BLaER1 (cell line): ENCODE measurements around the gene MBD2.

Experiments used
- H3K27ac ChIP-seq: shearing (Covaris generic); formaldehyde crosslinking; 2 replicates; pipeline ENCODE4 v1.8.1; 2022
- H3K27me3 ChIP-seq: shearing (Covaris generic); formaldehyde crosslinking; 2 replicates; pipeline ENCODE4 v1.8.1; 2022
- H3K36me3 ChIP-seq: shearing (Covaris generic); formaldehyde crosslinking; 2 replicates; pipeline ENCODE4 v1.8.1; 2022
- H3K4me1 ChIP-seq: shearing (Covaris generic); formaldehyde crosslinking; 2 replicates; pipeline ENCODE4 v1.8.1; 2022
- H3K4me2 ChIP-seq: shearing (Covaris generic); formaldehyde crosslinking; 2 replicates; pipeline ENCODE4 v1.8.1; 2022
- H3K4me3 ChIP-seq: shearing (Covaris generic); formaldehyde crosslinking; 2 replicates; pipeline ENCODE4 v1.8.1; 2022
- H3K9ac ChIP-seq: shearing (Covaris generic); formaldehyde crosslinking; 2 replicates; pipeline ENCODE4 v1.8.1; 2022
- H3K9me3 ChIP-seq: shearing (Covaris generic); formaldehyde crosslinking; 2 replicates; pipeline ENCODE4 v1.8.1; 2022
- H4K20me1 ChIP-seq: shearing (Covaris generic); formaldehyde crosslinking; 2 replicates; pipeline ENCODE4 v1.8.1; 2022
- Cebpa-rat ChIP-seq: shearing (Covaris generic); IDR thresholded peaks from 2 replicates; pipeline ENCODE4 v1.8.1; 2022

The MBD2 gene

DNA sequence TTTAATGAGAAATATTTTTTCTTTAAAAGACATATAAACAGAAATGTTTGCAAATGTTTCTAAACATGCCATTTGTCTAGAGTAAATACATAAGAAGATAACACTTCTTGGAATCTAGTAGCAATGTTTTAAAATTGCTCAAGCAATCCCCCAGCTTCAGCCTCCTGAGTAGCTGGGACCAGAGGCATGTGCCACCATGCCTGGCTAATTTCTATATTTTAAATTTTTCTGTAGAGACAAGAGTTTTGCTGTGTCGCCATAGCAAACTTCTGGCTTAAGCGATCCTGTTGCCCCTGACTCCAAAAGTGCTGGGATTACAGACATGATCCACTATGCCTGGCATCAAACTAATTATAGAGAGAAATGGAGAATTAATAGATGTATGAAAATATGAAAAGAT is 14.6 kb upstream of the MBD2 start:
- Histone ChIP-seq H3K9me3 (peaks cover 19% of the 10 kb centered on the region; the same call in 1 of the 2 replicates), H3K36me3 (no peaks in the 10 kb centered on the region), H3K27me3 (no peaks in the 10 kb centered on the region), H3K4me3 (no peak overlapping the region), H4K20me1 (no peaks in the 10 kb centered on the region), H3K9ac (no peak overlapping the region), H3K4me1 (peaks cover 27% of the 10 kb centered on the region), H3K27ac (no peak overlapping the region), H3K4me2 (peak overlapping the region; percentile 61; the same call in 1 of the 2 replicates)
- TF ChIP-seq Cebpa-rat: no peak

DNA sequence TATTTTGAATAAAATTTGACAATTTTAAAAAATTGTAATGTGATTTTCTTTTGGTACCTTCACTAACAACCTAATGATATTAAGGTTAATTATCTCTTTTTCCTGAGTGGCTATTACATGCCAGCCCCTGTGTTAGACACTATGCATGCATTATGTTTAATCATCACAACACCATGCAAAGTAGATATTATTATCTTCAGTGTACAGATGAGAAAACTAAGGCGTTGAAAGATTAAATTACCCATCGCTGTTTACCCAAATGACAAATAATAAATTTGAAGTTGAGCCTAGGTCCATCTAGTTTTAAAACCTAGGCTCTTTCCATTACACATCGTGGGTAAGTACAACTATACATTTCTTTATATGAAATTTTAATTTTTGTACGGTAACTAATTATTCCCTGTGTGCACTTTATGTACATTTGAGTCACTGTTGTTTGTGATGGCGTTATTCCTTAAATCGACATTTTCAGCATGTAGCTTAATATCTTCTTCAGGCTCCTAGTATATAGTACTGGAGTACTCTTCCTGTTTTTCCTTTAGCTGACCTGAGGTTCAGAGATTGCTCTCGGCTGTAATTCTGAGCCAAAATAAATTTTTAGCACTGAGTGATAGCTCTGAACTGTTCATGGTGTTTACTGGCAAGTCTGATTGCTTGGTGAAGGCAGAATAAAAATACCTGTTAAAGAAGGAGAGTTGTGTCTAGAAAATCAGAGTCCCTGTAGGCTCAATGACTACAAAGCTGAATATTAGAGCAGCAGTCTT is 13.9 kb upstream of the MBD2 start:
- Histone ChIP-seq H4K20me1 (no peaks in the 10 kb centered on the region), H3K36me3 (no peaks in the 10 kb centered on the region)

GRCh38 chr18:54235871-54236270 is 11.4 kb upstream of the MBD2 start:
- Histone ChIP-seq H3K36me3 (no peaks in the 10 kb centered on the region), H3K9me3 (peaks cover 2% of the 10 kb centered on the region; the same call in 1 of the 2 replicates), H4K20me1 (no peaks in the 10 kb centered on the region), H3K4me1 (peaks cover 24% of the 10 kb centered on the region), H3K4me3 (no peak overlapping the region), H3K4me2 (no peak overlapping the region), H3K27ac (no peak overlapping the region), H3K27me3 (no peaks in the 10 kb centered on the region), H3K9ac (no peak overlapping the region)
- no peak for TF ChIP-seq Cebpa-rat

More for the DNA sequence above, 13.9 kb upstream of the MBD2 start:
- no peak overlapping the region for H3K9ac ChIP-seq
- peaks cover 19% of the 10 kb centered on the region; the same call in 1 of the 2 replicates for H3K9me3 ChIP-seq
- no peak for TF ChIP-seq Cebpa-rat
- H3K4me1 ChIP-seq: peaks cover 27% of the 10 kb centered on the region
- H3K27me3 ChIP-seq: no peaks in the 10 kb centered on the region
- H3K27ac ChIP-seq: no peak overlapping the region
- no peak overlapping the region for H3K4me2 ChIP-seq
- H3K4me3 ChIP-seq: no peak overlapping the region

DNA sequence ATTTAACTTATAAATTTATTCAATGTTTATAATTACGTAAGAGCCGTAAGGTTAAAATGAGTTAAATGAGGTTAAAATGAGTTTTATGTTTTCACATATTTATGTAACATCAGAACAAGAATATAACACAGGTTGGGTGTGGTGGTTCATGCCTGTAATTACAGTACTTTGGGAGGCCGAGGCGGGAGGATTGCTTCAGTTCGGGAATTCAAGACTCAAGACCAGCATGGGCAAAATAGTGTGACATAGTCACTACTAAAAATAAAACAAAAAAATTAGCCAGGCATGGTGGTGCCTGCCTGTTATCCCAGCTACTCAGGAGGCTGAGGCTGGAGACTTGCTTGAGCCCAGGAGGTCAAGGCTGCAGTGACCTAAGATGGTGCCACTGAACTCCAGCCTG is 9.3 kb upstream of the MBD2 start:
- no peak for TF ChIP-seq Cebpa-rat
- 0 out of 2 replicates have a peak, but pooled peaks cover 2% of the 10 kb centered on the region for H3K4me1 ChIP-seq
- no peaks in the 10 kb centered on the region for H4K20me1 ChIP-seq
- no peak overlapping the region for H3K4me3 ChIP-seq
- H3K27me3 ChIP-seq: no peaks in the 10 kb centered on the region
- no peak overlapping the region for H3K9ac ChIP-seq
- H3K9me3 ChIP-seq: no peaks in the 10 kb centered on the region
- no peak overlapping the region for H3K27ac ChIP-seq
- no peaks in the 10 kb centered on the region for H3K36me3 ChIP-seq
- H3K4me2 ChIP-seq: no peak overlapping the region

GRCh38 chr18:54233228-54233625 is 8.8 kb upstream of the MBD2 start:
- H3K36me3 ChIP-seq: no peaks in the 10 kb centered on the region
- H3K4me2 ChIP-seq: no peak overlapping the region
- no peak overlapping the region for H3K27ac ChIP-seq
- no peaks in the 10 kb centered on the region for H3K27me3 ChIP-seq
- H3K4me1 ChIP-seq: no peaks in the 10 kb centered on the region
- no peak for TF ChIP-seq Cebpa-rat
- no peak overlapping the region for H3K9ac ChIP-seq
- no peaks in the 10 kb centered on the region for H3K9me3 ChIP-seq
- H3K4me3 ChIP-seq: no peak overlapping the region
- no peaks in the 10 kb centered on the region for H4K20me1 ChIP-seq

DNA sequence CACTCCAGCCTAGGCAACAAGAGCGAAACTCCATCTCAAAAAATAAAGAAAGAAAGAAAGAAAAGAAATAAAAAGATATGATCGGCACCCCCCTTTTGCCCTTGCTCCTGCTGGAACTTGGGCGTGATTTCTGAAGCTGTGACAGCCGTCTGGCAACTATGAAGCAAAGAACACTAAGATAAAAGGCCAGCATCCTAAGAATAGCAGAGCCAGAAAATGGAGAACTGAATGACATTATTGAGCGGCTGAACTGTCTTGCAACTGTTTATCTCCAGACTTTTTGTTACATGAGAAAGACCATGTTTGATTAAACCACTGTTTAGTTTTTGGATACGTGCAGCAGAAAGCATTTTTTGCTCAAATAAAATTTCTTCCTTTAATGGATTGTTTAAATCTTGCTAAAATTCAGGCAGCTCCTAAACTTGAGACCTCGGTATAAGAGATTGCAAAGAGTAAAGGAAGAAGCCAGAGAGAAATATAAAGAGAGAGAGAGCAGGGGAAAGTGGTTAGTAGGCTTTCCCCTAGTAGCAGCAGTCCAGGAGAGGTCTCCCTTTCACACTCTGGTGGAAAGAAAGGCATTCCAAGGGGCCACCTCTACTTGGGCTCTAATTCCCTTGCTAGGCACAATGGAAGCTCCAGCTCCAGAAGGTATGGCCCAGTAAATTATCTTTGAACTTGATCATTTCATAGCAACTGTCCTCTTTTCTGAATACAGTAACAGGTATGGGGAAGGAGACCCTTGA is 8.2 kb upstream of the MBD2 start:
- no peak overlapping the region for H3K9ac ChIP-seq
- H3K36me3 ChIP-seq: no peaks in the 10 kb centered on the region
- H3K27me3 ChIP-seq: no peaks in the 10 kb centered on the region
- no peaks in the 10 kb centered on the region for H3K9me3 ChIP-seq
- H3K27ac ChIP-seq: no peak overlapping the region
- H3K4me2 ChIP-seq: no peak overlapping the region
- H3K4me1 ChIP-seq: no peaks in the 10 kb centered on the region
- no peak for TF ChIP-seq Cebpa-rat
- H4K20me1 ChIP-seq: no peaks in the 10 kb centered on the region
- H3K4me3 ChIP-seq: no peak overlapping the region

DNA sequence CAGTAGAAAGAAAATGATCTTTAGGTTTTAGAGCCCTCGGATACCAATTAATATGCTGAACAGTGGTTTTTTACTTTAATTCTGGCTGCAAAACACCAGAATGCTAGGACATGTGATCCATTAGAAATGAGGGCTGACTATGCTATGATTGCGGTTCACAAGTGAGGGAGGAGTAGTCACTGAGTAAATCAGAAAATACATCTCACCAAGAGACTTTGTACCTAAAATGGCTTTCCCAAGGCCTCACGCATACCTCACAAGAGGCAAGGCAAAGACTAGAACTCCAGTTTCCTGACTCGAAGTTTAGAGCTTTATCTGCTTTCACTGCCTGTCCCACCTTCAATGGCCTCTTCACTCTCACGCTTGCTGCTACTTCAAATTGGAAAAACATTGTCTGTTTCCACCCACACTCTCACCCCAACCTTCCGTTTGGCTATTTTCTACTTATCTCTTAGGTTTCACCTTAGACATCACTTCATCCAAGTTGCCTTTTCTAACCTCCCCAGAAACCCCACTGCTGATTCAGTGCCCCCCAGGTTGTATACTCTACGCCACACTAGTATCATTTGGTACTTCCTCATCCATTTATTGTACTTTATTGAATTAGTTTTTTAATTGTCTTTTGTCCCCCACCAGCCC is 5.1 kb upstream of the MBD2 start:
- Histone ChIP-seq H3K27ac (no peak overlapping the region), H3K36me3 (no peaks in the 10 kb centered on the region), H3K4me1 (0 out of 2 replicates have a peak, but pooled peaks cover 4% of the 10 kb centered on the region), H3K27me3 (no peaks in the 10 kb centered on the region), H3K9me3 (no peaks in the 10 kb centered on the region), H3K4me2 (no peak overlapping the region), H3K9ac (no peak overlapping the region), H3K4me3 (no peak overlapping the region), H4K20me1 (no peaks in the 10 kb centered on the region)
- no peak for TF ChIP-seq Cebpa-rat

- no peak overlapping the region for H3K27ac ChIP-seq
- H3K4me1 ChIP-seq: peaks cover 6% of the 10 kb centered on the region; the same call in 1 of the 2 replicates
- H3K27me3 ChIP-seq: no peaks in the 10 kb centered on the region
- H3K36me3 ChIP-seq: no peaks in the 10 kb centered on the region
- H3K9me3 ChIP-seq: no peaks in the 10 kb centered on the region
- H3K4me2 ChIP-seq: no peak overlapping the region
- no peak for TF ChIP-seq Cebpa-rat
- no peak overlapping the region for H3K9ac ChIP-seq
- H3K4me3 ChIP-seq: no peak overlapping the region
- H4K20me1 ChIP-seq: peaks cover 4% of the 10 kb centered on the region
Measured at GRCh38 chr18:54228364-54228763, 3.9 kb upstream of the MBD2 start.

DNA sequence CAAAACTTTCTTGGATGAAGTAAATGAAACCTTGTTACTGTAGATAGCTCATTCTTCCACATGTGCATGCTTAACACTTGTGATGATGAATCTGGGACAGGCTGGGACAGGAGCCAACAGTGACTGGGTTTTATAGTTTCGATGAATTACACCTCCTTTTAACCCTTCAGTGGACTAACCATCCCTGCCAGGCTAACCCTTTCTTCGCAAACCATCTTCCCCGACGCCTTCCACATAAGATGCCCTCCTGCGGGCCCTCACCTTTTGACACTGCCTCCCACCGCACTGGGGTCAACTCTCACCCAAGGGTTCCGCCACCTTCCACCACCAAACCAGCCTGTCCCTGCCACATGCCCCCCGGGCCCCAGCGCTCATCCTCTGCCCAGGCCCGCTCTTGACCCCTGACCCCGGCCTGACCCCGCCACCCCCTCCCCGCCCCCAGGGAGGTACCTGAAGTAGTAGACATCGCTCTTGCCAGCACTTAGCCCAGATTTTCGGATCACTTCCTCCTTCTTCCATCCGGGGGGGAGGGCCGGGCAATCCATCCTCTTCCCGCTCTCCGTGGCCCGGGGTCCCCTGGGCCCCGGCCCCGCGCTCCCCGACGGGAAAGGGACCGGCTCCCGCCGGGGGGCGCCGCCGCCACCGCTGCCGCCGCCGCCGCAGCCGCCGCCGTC is 764 bp downstream of the MBD2 start:
- H3K9me3 ChIP-seq: no peaks in the 10 kb centered on the region
- H3K9ac ChIP-seq: peak overlapping the region; percentile 85
- H3K4me3 ChIP-seq: peak overlapping the region; percentile 83
- peak overlapping the region; percentile 93 for H3K4me2 ChIP-seq
- peak overlapping the region; percentile 91 for H3K27ac ChIP-seq
- no peak for TF ChIP-seq Cebpa-rat
- H3K36me3 ChIP-seq: peaks cover 7% of the 10 kb centered on the region; the same call in 1 of the 2 replicates
- H3K4me1 ChIP-seq: peaks cover 52% of the 10 kb centered on the region
- no peaks in the 10 kb centered on the region for H3K27me3 ChIP-seq
- H4K20me1 ChIP-seq: peaks cover 51% of the 10 kb centered on the region
